Measurements from ENCODE around the gene WWOX.

GRCh38 chr16:78386557-78387324 lies 287.3 kb downstream of the WWOX start:
- TF ChIP-seq EZH2 (IDR thresholded peaks at IDR 0.05; ENCODE audit: low read depth): no peak
- TF ChIP-seq, protein P1, sequence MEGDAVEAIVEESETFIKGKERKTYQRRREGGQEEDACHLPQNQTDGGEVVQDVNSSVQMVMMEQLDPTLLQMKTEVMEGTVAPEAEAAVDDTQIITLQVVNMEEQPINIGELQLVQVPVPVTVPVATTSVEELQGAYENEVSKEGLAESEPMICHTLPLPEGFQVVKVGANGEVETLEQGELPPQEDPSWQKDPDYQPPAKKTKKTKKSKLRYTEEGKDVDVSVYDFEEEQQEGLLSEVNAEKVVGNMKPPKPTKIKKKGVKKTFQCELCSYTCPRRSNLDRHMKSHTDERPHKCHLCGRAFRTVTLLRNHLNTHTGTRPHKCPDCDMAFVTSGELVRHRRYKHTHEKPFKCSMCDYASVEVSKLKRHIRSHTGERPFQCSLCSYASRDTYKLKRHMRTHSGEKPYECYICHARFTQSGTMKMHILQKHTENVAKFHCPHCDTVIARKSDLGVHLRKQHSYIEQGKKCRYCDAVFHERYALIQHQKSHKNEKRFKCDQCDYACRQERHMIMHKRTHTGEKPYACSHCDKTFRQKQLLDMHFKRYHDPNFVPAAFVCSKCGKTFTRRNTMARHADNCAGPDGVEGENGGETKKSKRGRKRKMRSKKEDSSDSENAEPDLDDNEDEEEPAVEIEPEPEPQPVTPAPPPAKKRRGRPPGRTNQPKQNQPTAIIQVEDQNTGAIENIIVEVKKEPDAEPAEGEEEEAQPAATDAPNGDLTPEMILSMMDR (conservative IDR thresholded peaks at IDR 0.05): no peak

All from PC-9 (cell line).